K562 (cell line): ENCODE data around the gene PSMB4. TPM values are rescaled to one million over a fixed set of nuclear protein-coding genes. Genes with fewer than 3 reads are reported as not detected.

Experiments used
- ATAC-seq: fragments of 200-7000 bp; cut with Tn5 transposase; 3 replicates; pipeline ENCODE4 v1.9.1; 2020; ENCODE audit warnings: moderate library complexity
- BruUV-seq: library from RNA; stranded (reverse); fragments of 400-500 nt; replicated peaks from 2 replicates; lab custom pipeline; 2021; lab: Mats Ljungman, UMichigan
- CTCF ChIA-PET: fragments of 300-600 bp; formaldehyde crosslinking; extraction: SDS; loops from one replicate; lab custom pipeline; 2021; ENCODE audit warnings: low intra/inter-chr PET ratio; lab: Yijun Ruan, JAX
- POLR2A ChIA-PET: fragments of 300-600, 350-650 bp; sonication (Branson Sonifier 250); formaldehyde crosslinking; extraction: SDS; loops from one replicate; lab custom pipeline; 2021; ENCODE audit warnings: antibody characterized with exemption, inconsistent platforms; lab: Yijun Ruan, JAX
- DNase-seq, 4 experiments: peaks; one replicate each; pipeline versions ENCODE4 v3.0.0 to v3.0.0-alpha.2; 2011 to 2018; ENCODE audit warnings: low spot score in 3 of 4, mixed read lengths in 3 of 4; ENCODE audit errors: extremely low read depth in 1 of 4
- FAIRE-seq: peaks from 2 replicates; lab custom pipeline; 2011; peaks lifted over from hg19 to GRCh38; lab: Jason Lieb, UNC
- H2AFZ ChIP-seq: 2 replicates; pipeline ENCODE4 v1.6.0; 2011; ENCODE audit warnings: low read depth, low read length, control low read depth, inconsistent platforms
- H3K27ac ChIP-seq: fragments of 200-600 bp; 3 replicates; pipeline ENCODE4 v1.8.0; 2011; ENCODE audit warnings: low read depth, mild to moderate bottlenecking, control low read depth, inconsistent platforms, low read length, moderate library complexity, mixed read lengths; ENCODE audit errors: extremely low read depth
- H3K27me3 ChIP-seq, 2 experiments: fragments of 300-600 bp in 1 of 2; 2 replicates in 1 of 2; 3 replicates in 1 of 2; pipeline versions ENCODE4 v1.6.0 to v1.8.0; 2011; ENCODE audit warnings: inconsistent platforms in 2 of 2, low read length in 2 of 2, mild to moderate bottlenecking in 1 of 2, mixed read lengths in 1 of 2, moderate library complexity in 1 of 2; ENCODE audit not compliant: control insufficient read depth in 2 of 2, insufficient read depth in 2 of 2
- H3K36me3 ChIP-seq: fragments of 300-600 bp; 3 replicates; pipeline ENCODE4 v1.8.0; 2011; ENCODE audit warnings: mild to moderate bottlenecking, low read length, inconsistent platforms; ENCODE audit not compliant: control insufficient read depth, insufficient read depth
- H3K4me1 ChIP-seq, 2 experiments: fragments of 200-600 bp in 1 of 2; replicated peaks in 1 of 2; 2 replicates in 1 of 2; 3 replicates in 1 of 2; pipeline versions ENCODE4 v1.5.1 to v1.8.0; 2011; ENCODE audit warnings: inconsistent platforms in 2 of 2, low read length in 2 of 2, mild to moderate bottlenecking in 1 of 2, mixed read lengths in 1 of 2, moderate library complexity in 1 of 2; ENCODE audit not compliant: control insufficient read depth in 2 of 2, insufficient read depth in 2 of 2
- H3K4me2 ChIP-seq: 2 replicates; pipeline ENCODE4 v1.6.1; 2011; ENCODE audit warnings: low read length, control low read depth, inconsistent platforms, mixed read lengths; ENCODE audit not compliant: insufficient read depth
- H3K4me3 ChIP-seq: fragments of 200-600 bp; sonication (generic), shearing (Covaris generic); 2 replicates; pipeline ENCODE4 v1.5.1; 2016; ENCODE audit warnings: control low read depth, inconsistent platforms
- H3K79me2 ChIP-seq: fragments of 200-600 bp; 3 replicates; pipeline ENCODE4 v1.8.0; 2011; ENCODE audit warnings: low read length, inconsistent platforms; ENCODE audit not compliant: control insufficient read depth, insufficient read depth
- H3K9ac ChIP-seq, 2 experiments: 2 replicates each; pipeline versions ENCODE4 v1.6.0 to v1.6.1; 2011; ENCODE audit warnings: low read depth in 2 of 2, low read length in 2 of 2, control low read depth in 1 of 2, inconsistent platforms in 1 of 2, mild to moderate bottlenecking in 1 of 2, mixed read lengths in 1 of 2; ENCODE audit not compliant: insufficient read depth in 1 of 2
- H3K9me1 ChIP-seq: one replicate; pipeline ENCODE4 v1.6.0; 2011; ENCODE audit warnings: inconsistent platforms, mild to moderate bottlenecking, low read length, moderate library complexity; ENCODE audit not compliant: control insufficient read depth, insufficient read depth
- H3K9me3 ChIP-seq: replicated peaks from 2 replicates; pipeline ENCODE4 v1.5.1; 2011; ENCODE audit warnings: low read depth, low read length, inconsistent platforms; ENCODE audit not compliant: control insufficient read depth, insufficient read depth
- H4K20me1 ChIP-seq: replicated peaks from 2 replicates; pipeline ENCODE4 v1.6.1; 2011; ENCODE audit warnings: low read length, inconsistent platforms, mixed read lengths; ENCODE audit not compliant: control insufficient read depth, insufficient read depth
- CBX1 ChIP-seq: sonication (generic); IDR thresholded peaks from 2 replicates; pipeline ENCODE4 v1.6.1; 2016; ENCODE audit warnings: antibody characterized with exemption, low read depth, mild to moderate bottlenecking
- CBX3 ChIP-seq, 2 experiments: IDR thresholded peaks; 1 replicate in 1 of 2; 2 replicates in 1 of 2; pipeline ENCODE4 v1.6.1; 2012; ENCODE audit warnings: inconsistent platforms in 2 of 2, low read length in 2 of 2, borderline replicate concordance in 1 of 2, control low read depth in 1 of 2
- CBX5 ChIP-seq: IDR thresholded peaks from 2 replicates; pipeline ENCODE4 v1.6.1; 2014; ENCODE audit warnings: low read depth, borderline replicate concordance
- HNRNPK ChIP-seq: fragments of 200-400 bp; formaldehyde crosslinking; IDR thresholded peaks from one replicate; pipeline ENCODE4 v1.6.1; 2018; ENCODE audit warnings: mild to moderate bottlenecking, low read depth, low read length; ENCODE audit not compliant: poor library complexity, severe bottlenecking
- NRF1 ChIP-seq, 2 experiments: fragments of 450-650 bp; IDR thresholded peaks in 1 of 2; conservative IDR thresholded peaks in 1 of 2; 2 replicates each; pipeline ENCODE4 v1.6.1; 2014; ENCODE audit warnings: mild to moderate bottlenecking in 2 of 2
- SLC30A9 ChIP-seq: fragments of 250-450 bp; sonication (Bioruptor Pico); IDR thresholded peaks from 2 replicates; pipeline ENCODE4 v1.8.0; 2022; ENCODE audit warnings: mild to moderate bottlenecking, moderate library complexity
- TRIM28 ChIP-seq: fragments of 450-650 bp; IDR thresholded peaks from 2 replicates; pipeline ENCODE4 v1.6.1; 2017
- YY1 ChIP-seq, 3 experiments: IDR thresholded peaks; 2 replicates each; pipeline ENCODE4 v1.6.1; 2011; ENCODE audit warnings: low read length in 2 of 3, mild to moderate bottlenecking in 2 of 3, moderate library complexity in 2 of 3, borderline replicate concordance in 1 of 3, control low read depth in 1 of 3, low read depth in 1 of 3; ENCODE audit not compliant: insufficient read depth in 3 of 3, insufficient replicate concordance in 2 of 3, control insufficient read depth in 1 of 3, insufficient read length in 1 of 3; ENCODE audit errors: extremely low read depth in 1 of 3
- ZFP36 ChIP-seq: fragments of 150-350 bp; IDR thresholded peaks from 2 replicates; pipeline ENCODE4 v1.6.1; 2018; ENCODE audit warnings: low read length, low read depth; ENCODE audit not compliant: partially characterized antibody
- WGBS: fragments of 100-300 bp; shearing (Covaris generic); methylation state at CpG from one replicate; pipeline ENCODE4 v1.1.6; 2016; ENCODE audit warnings: low coverage, mixed read lengths; ENCODE audit not compliant: insufficient coverage; ENCODE audit errors: missing lambda C conversion rate; 5-methylcytosine and 5-hydroxymethylcytosine counted together
- in situ Hi-C: fragments of 300-500 bp; cut with MboI; formaldehyde crosslinking; loops from 4 replicates; pipeline ENCODE4 v1.15.0; 2018; ENCODE audit warnings: inconsistent platforms, mixed read lengths
- intact Hi-C: fragments of 100-400 bp; cut with micrococcal nuclease; formaldehyde crosslinking; loops from 2 replicates; pipeline ENCODE4 v1.14.2; 2022
- polyA plus RNA-seq, 8 experiments: library from polyadenylated mRNA; depleted of rRNA in 4 of 8; stranded (reverse) in 5 of 8; unstranded in 3 of 8; fragments of >200 nt; fragmentation: Nextera tagmentation in 2 of 8; fragmentation: Illumina TruSeq in 1 of 8; extraction: Ambion mirVana in 2 of 8; extraction: Trizol in 1 of 8; gene quantifications; 2 replicates each; pipeline versions ENCODE4 v1.2.1 to v1.2.3, GENCODE V29; 2011 to 2014; ENCODE audit warnings: inconsistent platforms in 1 of 8, missing spikeins in 1 of 8
- total RNA-seq, 7 experiments: library from RNA; depleted of rRNA in 6 of 7; stranded (reverse); fragments of >200 nt in 6 of 7; fragmentation: Illumina TruSeq in 2 of 7; extraction: Trizol in 2 of 7; gene quantifications; 2 replicates each; pipeline versions ENCODE4 v1.2.1 to v1.2.3, GENCODE V29; 2011 to 2021; ENCODE audit warnings: low replicate concordance in 1 of 7
- TF ChIP-seq, protein P1 (sequence below): fragments of 150-350 bp; IDR thresholded peaks from 2 replicates; pipeline ENCODE4 v1.6.1; 2014; ENCODE audit warnings: low read depth, mild to moderate bottlenecking, low read length, borderline replicate concordance
- TF ChIP-seq, protein P2 (sequence below): fragments of 450-650 bp; IDR thresholded peaks from 2 replicates; pipeline ENCODE4 v1.6.1; 2018; ENCODE audit warnings: mild to moderate bottlenecking, low read depth; ENCODE audit not compliant: partially characterized antibody

Gene PSMB4
- total and polyA plus RNA-seq, 9 of the 15 experiments (the other 6 are each of a cell fraction or from before 2014, with no cell fraction given) = 397 to 674 (median 475) TPM

DNA sequence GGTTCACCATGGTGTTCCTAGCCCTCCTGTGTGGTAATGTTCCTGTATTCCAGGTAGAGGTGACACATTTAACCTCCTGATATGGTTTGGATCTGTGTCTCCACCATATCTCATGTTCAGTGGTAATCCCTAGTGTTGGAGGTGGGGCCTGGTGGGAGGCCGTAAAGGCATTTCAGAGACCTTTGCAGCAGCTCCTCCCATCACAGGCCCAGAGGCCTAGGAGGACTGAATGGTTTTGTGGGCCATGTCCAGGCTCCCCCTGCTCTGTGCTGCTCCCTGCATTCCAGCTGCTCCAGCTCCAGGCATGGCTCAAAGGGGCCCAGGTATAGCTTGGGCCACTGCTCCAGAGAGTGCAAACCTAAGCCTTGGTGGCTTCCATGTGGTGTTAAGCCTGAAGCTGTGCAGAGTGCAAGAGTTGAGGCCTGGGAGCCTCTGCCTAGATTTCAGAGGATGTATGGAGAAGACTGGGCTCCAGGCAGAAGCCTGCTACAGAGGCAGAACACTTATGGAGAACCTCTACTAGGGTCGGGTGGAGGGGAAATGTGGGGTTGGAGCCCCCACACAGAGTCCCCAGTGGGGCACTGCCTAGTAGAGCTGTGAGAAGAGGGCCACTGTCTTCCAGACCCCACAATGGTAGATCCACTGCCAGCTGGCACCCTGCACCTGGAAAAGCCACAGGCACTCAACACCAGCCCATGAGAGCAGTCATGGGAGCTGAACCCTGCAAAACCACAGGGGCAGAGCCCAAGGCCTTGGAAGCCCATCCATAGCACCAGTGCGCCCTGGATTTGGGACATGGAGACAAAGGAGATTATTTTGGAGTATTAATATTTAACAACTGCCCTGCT, 36.8 kb upstream of the PSMB4 start:
- CTCF ChIA-PET = no interaction called here
- no peaks in the 10 kb centered on the region for H3K79me2 ChIP-seq
- no peak overlapping the region for H3K27ac ChIP-seq
- in situ Hi-C loops = no loop called here
- DNase-seq (peak in 1 of 4 experiments; percentile 33), FAIRE-seq (no peak), ATAC-seq (peak; percentile 50; the same call in 2 of the 3 replicates)
- H3K9me3 ChIP-seq = peaks cover 7% of the 10 kb centered on the region; the same call in 1 of the 2 replicates
- H3K9ac ChIP-seq = no peak overlapping the region
- H2AFZ ChIP-seq = no peak overlapping the region
- H3K4me2 ChIP-seq = no peak overlapping the region
- BruUV-seq = no TSS peak
- H3K27me3 ChIP-seq = no peaks in the 10 kb centered on the region
- POLR2A ChIA-PET = no interaction called here
- intact Hi-C loops = no loop called here
- 51% methylated on average over 3 of the region's 3 CpGs for WGBS
- no peaks in the 10 kb centered on the region for H3K9me1 ChIP-seq
- no peaks in the 10 kb centered on the region for H4K20me1 ChIP-seq
- H3K36me3 ChIP-seq = peaks cover 30% of the 10 kb centered on the region; the same call in 2 of the 3 replicates
- no peak overlapping the region for H3K4me3 ChIP-seq
- TF ChIP-seq CBX3 (IDR thresholded peaks at IDR 0.05; ENCODE audit: borderline replicate concordance in 1 of 2, low read length in 2 of 2) = peak in 1 of 2 experiments; percentile 96; a peak in 2 of 3 replicates
- TF ChIP-seq YY1 (IDR thresholded peaks at IDR 0.05; ENCODE audit: borderline replicate concordance in 1 of 3, control insufficient read depth in 1 of 3, extremely low read depth in 1 of 3, insufficient read depth in 3 of 3, insufficient read length in 1 of 3, insufficient replicate concordance in 2 of 3, low read depth in 1 of 3, low read length in 2 of 3) = peak in 1 of 3 experiments; percentile 10
- TF ChIP-seq, protein P1, sequence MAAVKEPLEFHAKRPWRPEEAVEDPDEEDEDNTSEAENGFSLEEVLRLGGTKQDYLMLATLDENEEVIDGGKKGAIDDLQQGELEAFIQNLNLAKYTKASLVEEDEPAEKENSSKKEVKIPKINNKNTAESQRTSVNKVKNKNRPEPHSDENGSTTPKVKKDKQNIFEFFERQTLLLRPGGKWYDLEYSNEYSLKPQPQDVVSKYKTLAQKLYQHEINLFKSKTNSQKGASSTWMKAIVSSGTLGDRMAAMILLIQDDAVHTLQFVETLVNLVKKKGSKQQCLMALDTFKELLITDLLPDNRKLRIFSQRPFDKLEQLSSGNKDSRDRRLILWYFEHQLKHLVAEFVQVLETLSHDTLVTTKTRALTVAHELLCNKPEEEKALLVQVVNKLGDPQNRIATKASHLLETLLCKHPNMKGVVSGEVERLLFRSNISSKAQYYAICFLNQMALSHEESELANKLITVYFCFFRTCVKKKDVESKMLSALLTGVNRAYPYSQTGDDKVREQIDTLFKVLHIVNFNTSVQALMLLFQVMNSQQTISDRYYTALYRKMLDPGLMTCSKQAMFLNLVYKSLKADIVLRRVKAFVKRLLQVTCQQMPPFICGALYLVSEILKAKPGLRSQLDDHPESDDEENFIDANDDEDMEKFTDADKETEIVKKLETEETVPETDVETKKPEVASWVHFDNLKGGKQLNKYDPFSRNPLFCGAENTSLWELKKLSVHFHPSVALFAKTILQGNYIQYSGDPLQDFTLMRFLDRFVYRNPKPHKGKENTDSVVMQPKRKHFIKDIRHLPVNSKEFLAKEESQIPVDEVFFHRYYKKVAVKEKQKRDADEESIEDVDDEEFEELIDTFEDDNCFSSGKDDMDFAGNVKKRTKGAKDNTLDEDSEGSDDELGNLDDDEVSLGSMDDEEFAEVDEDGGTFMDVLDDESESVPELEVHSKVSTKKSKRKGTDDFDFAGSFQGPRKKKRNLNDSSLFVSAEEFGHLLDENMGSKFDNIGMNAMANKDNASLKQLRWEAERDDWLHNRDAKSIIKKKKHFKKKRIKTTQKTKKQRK = peak; percentile 83
- peak; percentile 54; the same call in 1 of the 2 replicates for TF ChIP-seq CBX1
- TF ChIP-seq, protein P2, sequence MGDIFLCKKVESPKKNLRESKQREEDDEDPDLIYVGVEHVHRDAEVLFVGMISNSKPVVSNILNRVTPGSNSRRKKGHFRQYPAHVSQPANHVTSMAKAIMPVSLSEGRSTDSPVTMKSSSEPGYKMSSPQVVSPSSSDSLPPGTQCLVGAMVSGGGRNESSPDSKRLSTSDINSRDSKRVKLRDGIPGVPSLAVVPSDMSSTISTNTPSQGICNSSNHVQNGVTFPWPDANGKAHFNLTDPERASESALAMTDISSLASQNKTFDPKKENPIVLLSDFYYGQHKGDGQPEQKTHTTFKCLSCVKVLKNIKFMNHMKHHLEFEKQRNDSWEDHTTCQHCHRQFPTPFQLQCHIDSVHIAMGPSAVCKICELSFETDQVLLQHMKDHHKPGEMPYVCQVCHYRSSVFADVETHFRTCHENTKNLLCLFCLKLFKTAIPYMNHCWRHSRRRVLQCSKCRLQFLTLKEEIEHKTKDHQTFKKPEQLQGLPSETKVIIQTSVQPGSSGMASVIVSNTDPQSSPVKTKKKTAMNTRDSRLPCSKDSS = peak; percentile 52
- TF ChIP-seq SLC30A9 = no peak
- TF ChIP-seq NRF1 (conservative IDR thresholded peaks at IDR 0.05 in 1 of 2, IDR thresholded peaks at IDR 0.05 in 1 of 2) = no peak
- TF ChIP-seq TRIM28 = peak; percentile 94
- TF ChIP-seq HNRNPK = no peak
- peak; percentile 85 for TF ChIP-seq CBX5
- TF ChIP-seq ZFP36 = peak; percentile 95
- H3K4me1 ChIP-seq = no peaks in the 10 kb centered on the region
